Natural killer cell (primary cell): ENCODE data around the gene GJB4. TPM values are rescaled to one million over a fixed set of nuclear protein-coding genes. Genes with fewer than 3 reads are reported as not detected.

Experiments
- ATAC-seq, 3 donors: fragments of 150-1000 bp in 2 of 3; fragments of 200-7000 bp in 1 of 3; cut with Tn5 transposase; 1 replicate in 1 of 3; 2 replicates in 2 of 3; pipeline ENCODE4 v1.10.0; 2021; ENCODE audit warnings: mild to moderate bottlenecking in 2 of 3, moderate library complexity in 2 of 3
- DNase-seq, 2 donors: peaks; one replicate each; pipeline versions ENCODE4 v3.0.0 to v3.0.0-alpha.2; 2013 to 2021; ENCODE audit warnings: mixed read lengths in 1 of 2
- H3K27ac ChIP-seq: one replicate; pipeline ENCODE4 v1.5.1; 2013; ENCODE audit warnings: mild to moderate bottlenecking, low read length
- H3K27me3 ChIP-seq: one replicate; pipeline ENCODE4 v1.6.1; 2013; ENCODE audit warnings: low read length; ENCODE audit not compliant: control insufficient read depth, insufficient read depth
- H3K36me3 ChIP-seq: one replicate; pipeline ENCODE4 v1.6.1; 2013; ENCODE audit warnings: low read length; ENCODE audit not compliant: control insufficient read depth, insufficient read depth
- H3K4me1 ChIP-seq: one replicate; pipeline ENCODE4 v1.6.1; 2013; ENCODE audit warnings: low read length; ENCODE audit not compliant: control insufficient read depth, insufficient read depth
- H3K4me3 ChIP-seq: one replicate; pipeline ENCODE4 v1.5.1; 2013; ENCODE audit warnings: low read length
- H3K9me3 ChIP-seq: one replicate; pipeline ENCODE4 v1.6.1; 2013; ENCODE audit warnings: low read length; ENCODE audit not compliant: control insufficient read depth, insufficient read depth
- H3K27ac Mint-ChIP-seq, 2 donors: one replicate each; pipeline ENCODE4 v1.8.0; 2022; ENCODE audit warnings: mild to moderate bottlenecking in 2 of 2, mixed read lengths in 2 of 2, moderate library complexity in 1 of 2
- H3K27me3 Mint-ChIP-seq, 2 donors: one replicate each; pipeline ENCODE4 v1.8.0; 2022; ENCODE audit warnings: low read depth in 2 of 2, mixed read lengths in 2 of 2
- H3K36me3 Mint-ChIP-seq: one replicate; pipeline ENCODE4 v1.8.0; 2022; ENCODE audit warnings: mixed read lengths
- H3K4me1 Mint-ChIP-seq, 2 donors: one replicate each; pipeline ENCODE4 v1.8.0; 2022; ENCODE audit warnings: mixed read lengths in 2 of 2
- H3K4me3 Mint-ChIP-seq: one replicate; pipeline ENCODE4 v1.8.0; 2022; ENCODE audit warnings: mild to moderate bottlenecking, moderate library complexity, mixed read lengths
- H3K9me3 Mint-ChIP-seq, 2 donors: one replicate each; pipeline ENCODE4 v1.8.0; 2022; ENCODE audit warnings: mixed read lengths in 2 of 2
- CTCF ChIP-seq: fragments of 200-600 bp; IDR thresholded peaks from one replicate; pipeline ENCODE4 v1.8.0; 2022; ENCODE audit warnings: antibody characterized with exemption
- WGBS: methylation state at CpG from one replicate; pipeline ENCODE4 v1.1.7; 2013; ENCODE audit warnings: missing lambda C conversion rate; ENCODE audit not compliant: insufficient coverage; 5-methylcytosine and 5-hydroxymethylcytosine counted together
- intact Hi-C: fragments of 100-400 bp; cut with micrococcal nuclease; formaldehyde crosslinking; loops from one replicate; pipeline ENCODE4 v1.14.2; 2022
- total RNA-seq, 4 donors: library from RNA; stranded (reverse); fragments of 120-200 nt in 1 of 4; gene quantifications; one replicate each; pipeline versions ENCODE4 v1.2.3 to v1.2.4, GENCODE V29; 2013 to 2022

Gene GJB4
- total RNA-seq, 3 donors from 2014 or later (not counting 1 experiment from before 2014, with no cell fraction given) = not detected

- H3K27me3 Mint-ChIP-seq = peaks cover 40 to 50% of the 10 kb centered on the region in 2 donors
- no peak for TF ChIP-seq CTCF
- no peak for ATAC-seq
These were observed 19.5 kb downstream of the GJB4 start for GRCh38 chr1:34779005-34779404.

GRCh38 chr1:34779526-34779925, 20.0 kb downstream of the GJB4 start:
- Mint-ChIP-seq H3K27ac (no peak overlapping the region), H3K4me1 (no peaks in the 10 kb centered on the region), H3K27me3 (peaks cover 37 to 50% of the 10 kb centered on the region in 2 donors), H3K9me3 (no peaks in the 10 kb centered on the region), H3K36me3 (no peaks in the 10 kb centered on the region), H3K4me3 (no peak overlapping the region)
- no peaks in the 10 kb centered on the region for H3K9me3 ChIP-seq
- 91% methylated on average over 5 of the region's 5 CpGs for WGBS
- DNase-seq = no peak
- H3K4me1 ChIP-seq = peaks cover 9% of the 10 kb centered on the region
- H3K4me3 ChIP-seq = no peak overlapping the region
- H3K27me3 ChIP-seq = peaks cover 14% of the 10 kb centered on the region
- no peak for TF ChIP-seq CTCF
- no peaks in the 10 kb centered on the region for H3K36me3 ChIP-seq
- no peak for ATAC-seq
- intact Hi-C loops = no loop called here
- no peak overlapping the region for H3K27ac ChIP-seq

More at GRCh38 chr1:34779005-34779404, 19.5 kb downstream of the GJB4 start:
- no peak for DNase-seq
- Mint-ChIP-seq H3K4me3 (no peak overlapping the region), H3K9me3 (no peaks in the 10 kb centered on the region), H3K27ac (no peak overlapping the region), H3K36me3 (no peaks in the 10 kb centered on the region), H3K4me1 (no peaks in the 10 kb centered on the region)
- no peak overlapping the region for H3K4me3 ChIP-seq
- H3K27me3 ChIP-seq = peaks cover 14% of the 10 kb centered on the region
- H3K27ac ChIP-seq = no peak overlapping the region
- H3K9me3 ChIP-seq = no peaks in the 10 kb centered on the region
- 90% methylated on average over 3 of the region's 5 CpGs for WGBS
- H3K4me1 ChIP-seq = peaks cover 9% of the 10 kb centered on the region
- no peaks in the 10 kb centered on the region for H3K36me3 ChIP-seq
- intact Hi-C loops = no loop called here

- WGBS = 89% methylated on average over 5 of the region's 5 CpGs
- Histone ChIP-seq H3K27ac (no peak overlapping the region), H3K27me3 (peaks cover 14% of the 10 kb centered on the region), H3K4me1 (peaks cover 9% of the 10 kb centered on the region), H3K36me3 (no peaks in the 10 kb centered on the region), H3K4me3 (no peak overlapping the region), H3K9me3 (no peaks in the 10 kb centered on the region)
- Mint-ChIP-seq H3K36me3 (no peaks in the 10 kb centered on the region), H3K4me1 (no peaks in the 10 kb centered on the region), H3K27ac (no peak overlapping the region), H3K27me3 (peaks cover 38 to 52% of the 10 kb centered on the region in 2 donors), H3K4me3 (no peak overlapping the region), H3K9me3 (no peaks in the 10 kb centered on the region)
- ATAC-seq = no peak
- intact Hi-C loops = no loop called here
- TF ChIP-seq CTCF = no peak
- no peak for DNase-seq
These were observed 20.4 kb downstream of the GJB4 start for GRCh38 chr1:34779962-34780361.

- no peaks in the 10 kb centered on the region for H3K4me1 Mint-ChIP-seq
- no peak overlapping the region for H3K4me3 Mint-ChIP-seq
- no peak for TF ChIP-seq CTCF
- H3K4me1 ChIP-seq = peaks cover 9% of the 10 kb centered on the region
- no peak overlapping the region for H3K4me3 ChIP-seq
- H3K27me3 Mint-ChIP-seq = peaks cover 41 to 57% of the 10 kb centered on the region in 2 donors
- no peaks in the 10 kb centered on the region for H3K36me3 Mint-ChIP-seq
- no peaks in the 10 kb centered on the region for H3K9me3 Mint-ChIP-seq
- ATAC-seq = no peak
- peaks cover 14% of the 10 kb centered on the region for H3K27me3 ChIP-seq
- H3K9me3 ChIP-seq = no peaks in the 10 kb centered on the region
- DNase-seq = no peak
- no peak overlapping the region for H3K27ac Mint-ChIP-seq
- intact Hi-C loops = no loop called here
- H3K36me3 ChIP-seq = no peaks in the 10 kb centered on the region
- H3K27ac ChIP-seq = no peak overlapping the region
- WGBS = 91% methylated on average over 1 of the region's 2 CpGs
These were observed 21.0 kb downstream of the GJB4 start for GRCh38 chr1:34780528-34780927.
